Measurements from ENCODE around the gene TSC22D1.
"Not testable (repeated sequence)": the region's sequence is repeated elsewhere in the genome, so short reads cannot be mapped to it uniquely, and the experiment has no call there.

Gene TSC22D1

DNA sequence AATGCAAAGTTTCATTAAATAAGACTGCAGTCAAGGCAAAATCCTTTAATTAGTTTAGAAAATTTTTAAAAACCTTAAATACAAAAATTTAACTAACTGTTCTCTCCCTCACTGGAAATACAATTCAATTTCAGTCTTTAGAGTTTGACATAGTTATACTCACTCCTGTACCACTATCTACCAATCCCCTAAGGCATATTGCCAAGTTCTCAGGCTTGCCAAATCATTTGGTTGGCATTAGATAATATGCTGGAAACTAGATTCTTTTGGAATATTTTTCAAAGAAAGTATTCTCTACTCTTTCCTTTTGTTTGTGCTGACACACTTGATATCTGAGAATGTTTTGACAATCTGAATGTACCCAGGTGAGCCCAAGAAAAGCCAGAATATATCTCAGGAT lies 77.2 kb downstream of the TSC22D1 start:
- peak; percentile 74 for DNase-seq

DNA sequence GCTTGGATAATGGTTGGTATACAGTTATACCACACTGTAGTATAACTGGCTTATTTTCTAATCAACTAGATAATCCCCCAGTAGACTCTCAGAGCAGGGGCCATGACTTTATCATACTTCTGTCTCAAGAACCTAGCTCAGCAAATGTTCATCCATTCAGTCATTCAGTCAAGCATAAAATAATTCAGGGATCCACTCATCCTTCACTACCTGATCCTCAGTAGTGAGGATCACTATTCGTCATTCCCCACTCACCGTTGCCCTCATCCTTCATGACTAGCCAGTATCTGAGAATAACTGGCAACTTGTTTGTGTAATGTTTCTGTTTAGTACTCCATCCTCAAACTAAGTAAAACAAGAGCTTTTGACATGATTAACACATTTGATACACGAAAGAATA lies 77.6 kb downstream of the TSC22D1 start:
- no peak for DNase-seq

DNA sequence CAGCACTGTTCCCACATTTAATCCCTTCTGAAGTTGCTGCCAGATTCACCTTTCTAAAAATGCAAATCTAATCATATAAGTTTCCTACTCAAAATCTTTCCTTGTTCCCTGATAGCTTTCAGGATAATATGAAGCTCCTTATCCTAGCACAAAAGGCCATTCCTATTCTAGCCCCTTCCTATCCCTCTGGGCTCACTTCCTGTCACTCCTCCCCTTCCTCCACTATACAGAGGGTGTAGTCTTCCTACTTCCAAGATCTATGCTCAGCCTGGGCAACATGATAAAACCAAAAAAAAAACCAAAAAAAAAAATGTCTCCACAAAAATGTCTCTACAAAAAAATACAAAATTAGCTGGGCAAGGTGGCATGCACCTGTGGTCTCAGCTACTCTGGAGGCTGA lies 78.3 kb downstream of the TSC22D1 start:
- DNase-seq: no peak

DNA sequence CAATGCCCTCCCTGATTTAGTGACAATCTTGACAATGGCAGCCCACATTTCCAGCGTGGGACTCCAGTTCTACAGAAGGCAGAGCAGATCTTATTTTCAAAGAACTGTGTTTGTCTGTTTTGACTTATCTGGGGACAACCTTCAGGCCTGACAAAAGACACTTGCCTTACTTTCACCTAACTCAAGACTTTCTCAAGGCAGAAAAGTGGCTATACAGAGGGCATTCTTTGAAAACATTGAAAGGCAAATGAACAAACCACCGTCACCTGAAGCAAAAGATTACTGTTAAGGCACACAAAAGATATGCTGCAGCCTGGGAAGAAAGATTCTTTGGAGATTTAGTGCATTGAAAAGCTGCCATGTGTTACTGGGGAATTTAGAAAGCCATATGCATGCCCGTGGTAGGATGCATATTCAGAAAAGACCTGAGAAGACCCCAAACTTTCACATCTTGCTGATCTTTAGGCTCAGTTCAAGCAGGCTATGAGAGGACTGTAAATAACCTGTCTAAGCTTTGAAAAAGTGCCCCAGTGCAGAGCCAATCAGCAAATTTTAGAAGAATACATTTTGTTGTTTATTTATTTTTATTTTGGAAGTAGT lies 82.8 kb downstream of the TSC22D1 start:
- no peak for DNase-seq

DNA sequence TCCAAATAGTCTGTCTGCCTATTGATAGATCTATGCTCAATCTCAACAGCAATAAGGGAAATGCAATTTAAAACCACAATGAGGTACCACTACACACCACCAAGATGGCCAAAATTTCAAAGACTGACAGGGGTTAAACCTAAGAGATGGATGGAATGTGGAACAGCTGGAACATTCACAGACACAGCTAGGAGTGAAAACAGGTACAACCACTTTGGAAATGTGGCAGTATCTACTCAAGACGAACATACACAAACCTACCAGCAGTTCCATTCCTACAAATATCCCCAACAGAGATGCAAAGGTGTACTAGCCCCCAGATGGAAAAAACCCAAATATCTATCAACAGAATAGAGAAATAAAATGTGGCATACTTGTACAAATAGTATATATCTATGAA lies 86.4 kb downstream of the TSC22D1 start:
- no peak for DNase-seq

DNA sequence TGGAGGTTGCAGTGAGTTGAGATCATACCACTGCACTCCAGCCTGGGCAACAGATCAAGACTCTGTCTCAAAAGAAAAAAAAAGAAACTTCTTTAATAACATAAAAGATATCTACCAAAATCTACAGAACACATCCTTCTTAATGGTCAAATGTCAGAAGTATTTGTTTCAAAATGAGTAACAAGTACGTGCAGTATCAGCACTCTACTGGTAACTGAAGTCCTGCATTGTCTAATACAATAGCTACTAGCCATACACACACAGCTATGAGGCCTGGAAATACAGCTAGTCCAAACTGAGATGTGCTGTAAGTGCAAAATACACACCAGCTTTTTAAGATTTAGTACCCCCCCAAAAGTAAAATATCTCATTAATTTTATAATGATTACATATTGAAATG lies 88.1 kb downstream of the TSC22D1 start:
- no peak for DNase-seq

DNA sequence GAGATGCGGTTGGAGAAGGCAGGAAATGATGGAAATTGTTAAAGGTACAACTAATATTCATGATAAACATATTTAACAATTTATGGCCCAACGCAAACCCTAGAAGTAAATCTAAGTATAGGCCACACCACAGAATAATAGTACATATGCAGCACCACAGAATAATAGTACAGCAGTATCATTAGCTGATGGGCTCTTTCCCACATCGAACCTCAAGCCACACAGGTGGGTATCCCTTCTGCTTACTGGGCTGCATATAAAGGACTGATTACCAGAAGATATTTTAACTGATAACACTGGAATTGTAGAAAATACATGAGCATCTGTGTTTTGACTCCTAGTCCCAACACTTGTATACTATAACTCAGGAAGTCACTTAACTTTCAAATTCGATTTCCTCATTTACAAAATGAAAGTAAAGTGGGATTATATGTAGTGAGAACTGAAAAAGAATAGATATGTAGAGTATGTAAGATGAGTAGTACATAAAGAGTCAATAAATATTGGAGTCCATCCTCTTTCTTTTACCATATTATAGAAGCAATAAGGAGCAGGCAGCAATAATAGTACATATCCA lies 91.5 kb downstream of the TSC22D1 start:
- DNase-seq: no peak

DNA sequence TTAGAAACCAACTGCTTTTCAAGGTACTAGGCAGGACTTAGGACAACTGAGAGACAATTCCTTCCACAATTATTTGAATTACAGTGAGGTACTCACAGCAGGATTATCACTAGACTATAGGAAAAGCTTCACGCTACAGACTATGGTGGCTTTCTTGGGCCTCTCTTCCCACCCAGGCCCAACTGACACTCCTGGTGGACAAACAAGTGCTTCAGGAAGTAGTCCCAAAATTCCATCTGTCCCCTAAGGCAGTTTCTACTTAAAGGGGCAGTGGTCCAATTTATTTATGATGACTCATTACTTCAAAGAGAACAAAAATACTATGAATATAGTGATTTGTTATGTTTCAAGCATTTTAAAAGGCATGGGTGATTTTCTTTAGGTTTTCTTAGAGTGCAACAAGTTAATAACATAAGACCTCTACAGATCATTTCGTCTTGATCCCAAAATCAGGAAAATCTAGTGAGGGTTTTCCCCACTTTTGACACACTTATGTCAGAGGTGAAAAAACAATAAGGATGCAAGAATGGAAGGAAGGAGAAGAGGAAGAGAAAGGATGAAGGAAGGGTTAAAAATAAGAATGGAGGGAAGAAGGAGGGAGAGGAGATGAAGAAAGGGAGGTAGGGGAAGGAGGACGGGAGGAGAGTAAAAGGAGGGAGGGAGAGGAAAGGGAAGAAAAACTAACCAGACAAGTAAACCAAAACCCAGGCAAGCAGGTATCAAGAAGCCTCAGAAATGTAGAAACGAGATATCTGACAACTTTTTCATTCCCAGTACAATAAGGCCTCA lies 101.8 kb downstream of the TSC22D1 start:
- DNase-seq: no peak

DNA sequence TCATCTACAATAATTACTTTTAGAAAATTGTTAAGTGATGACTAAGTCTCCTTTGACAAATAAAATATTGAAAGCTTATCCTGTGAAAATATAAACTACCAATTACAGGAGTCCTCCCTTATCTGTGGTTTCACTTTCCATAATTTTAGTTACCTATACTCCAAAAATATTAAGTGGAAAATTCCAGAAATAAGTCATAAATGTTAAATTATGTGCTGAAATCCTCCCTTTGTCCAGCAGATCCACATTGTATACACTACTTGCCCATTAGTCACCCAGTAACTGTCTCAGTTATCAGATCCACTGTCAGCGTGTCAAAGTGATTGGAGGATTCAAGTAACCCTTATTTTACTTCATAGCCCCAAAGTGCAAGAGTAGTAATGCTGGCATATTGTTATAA lies 104.4 kb downstream of the TSC22D1 start:
- DNase-seq: peak; percentile 31

DNA sequence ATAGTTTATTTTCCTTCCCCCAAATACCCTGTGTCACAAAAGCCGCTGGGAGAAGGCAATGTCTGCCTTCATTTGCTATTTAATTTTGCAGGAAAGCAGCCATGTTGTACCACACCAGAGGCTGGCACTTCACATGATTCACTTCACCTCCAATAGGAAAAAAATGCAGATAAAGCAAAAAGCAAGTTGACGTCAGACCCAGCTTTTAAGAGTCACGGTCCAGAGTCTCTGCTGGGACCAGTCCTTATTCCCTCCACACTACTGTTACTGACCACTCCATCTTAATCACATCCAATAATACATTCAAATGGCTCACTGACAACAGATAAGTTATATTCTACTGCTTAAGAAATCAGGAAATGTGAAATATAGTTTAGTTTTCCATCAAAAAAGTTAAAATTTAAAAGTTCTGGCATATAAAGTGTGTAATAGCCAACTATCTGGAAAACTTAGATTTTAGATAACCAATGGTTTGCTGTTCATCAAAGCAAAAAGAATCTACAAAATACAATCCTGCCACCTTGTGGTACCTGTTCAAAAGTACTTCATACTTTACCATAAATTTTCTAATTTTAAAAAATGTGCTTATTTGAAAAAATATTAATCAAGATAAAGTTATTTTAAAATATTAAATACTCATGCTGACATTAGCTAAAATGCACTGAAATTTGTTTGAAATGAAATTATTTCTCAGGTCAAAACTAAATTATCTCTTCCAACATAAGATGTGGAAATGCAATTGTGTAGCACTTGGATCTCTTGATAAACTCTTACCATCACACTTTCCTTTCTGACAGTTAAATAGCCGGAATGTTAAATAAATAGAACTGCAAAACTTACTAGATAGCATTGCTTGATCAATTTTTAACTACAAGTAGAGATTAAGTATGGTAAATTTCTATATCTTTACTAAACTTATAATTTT lies 105.2 kb downstream of the TSC22D1 start:
- peak; percentile 79 for DNase-seq

DNA sequence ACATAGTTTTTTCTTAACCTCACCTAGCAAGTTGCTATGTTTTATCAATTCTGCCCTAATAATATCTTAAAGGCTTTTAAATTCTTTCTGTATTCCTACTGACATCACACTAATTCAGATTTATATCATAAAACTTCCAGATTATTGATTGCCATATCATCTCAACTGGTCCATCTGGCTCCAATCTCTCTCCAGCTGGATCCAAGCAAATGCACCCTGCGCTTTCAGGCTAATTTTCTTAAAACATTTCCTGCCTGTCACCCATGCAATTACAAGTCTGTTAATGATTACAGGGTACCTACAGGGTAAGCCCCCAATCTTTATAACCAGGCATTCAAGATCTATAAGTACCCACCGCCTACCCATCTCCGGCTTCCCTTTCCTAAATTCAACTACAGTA lies 107.3 kb downstream of the TSC22D1 start:
- DNase-seq: no peak

DNA sequence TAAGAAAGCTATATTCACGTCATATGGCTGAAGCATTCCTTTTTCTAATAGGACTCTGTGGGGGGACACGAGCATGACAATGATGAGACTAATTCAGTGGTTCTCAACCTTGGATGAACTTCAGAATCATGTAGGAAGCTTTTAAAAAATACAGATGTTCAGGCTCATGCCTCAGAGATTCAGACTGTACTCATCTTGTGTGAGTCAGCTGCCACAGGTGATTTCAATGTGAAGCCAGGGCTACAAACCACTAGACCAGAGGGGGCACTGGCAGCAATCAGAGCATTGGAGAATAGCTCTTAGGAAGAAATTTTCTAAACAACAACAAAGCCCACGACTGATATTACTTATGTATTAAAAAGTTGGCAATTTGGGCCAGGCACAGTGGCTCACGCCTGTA lies 110.8 kb downstream of the TSC22D1 start:
- no peak for DNase-seq

DNA sequence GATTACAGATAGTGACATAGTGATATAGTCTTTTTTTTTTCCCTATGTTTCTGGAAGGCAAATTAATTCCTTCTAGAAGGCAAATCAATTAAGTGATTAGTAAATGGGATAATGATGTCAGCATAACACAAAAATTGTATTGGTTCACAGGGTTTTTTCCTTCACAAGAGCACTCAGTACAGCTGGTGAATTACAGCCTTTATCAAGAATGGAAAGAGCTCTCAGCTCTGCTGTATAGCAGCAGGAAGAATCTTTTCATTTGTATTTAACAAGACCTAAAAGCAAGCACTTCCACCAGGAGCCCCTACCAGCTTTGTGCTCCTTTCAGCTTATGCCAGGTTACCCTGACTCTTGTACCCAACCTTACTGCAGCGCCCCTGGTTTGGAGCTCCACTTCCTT lies 111.7 kb downstream of the TSC22D1 start:
- no peak for DNase-seq

DNA sequence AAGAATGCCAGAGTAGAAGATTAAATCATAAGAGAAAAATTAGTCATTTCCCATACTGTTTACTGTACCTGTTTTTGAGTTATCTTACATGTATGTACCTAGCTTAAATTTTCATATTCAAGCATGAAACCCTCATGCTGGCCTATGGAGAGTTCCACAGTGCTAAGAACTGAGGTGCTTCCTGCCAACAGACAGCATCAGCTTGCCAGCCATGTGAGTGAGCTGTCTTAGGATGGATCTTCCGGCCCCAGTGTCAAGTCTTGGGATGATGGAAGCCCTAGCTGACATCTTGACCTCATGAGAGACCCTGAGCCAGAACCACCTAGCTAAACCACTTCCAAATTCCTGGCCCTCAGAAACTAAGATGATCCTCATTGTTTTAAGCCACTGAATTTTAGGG lies 112.4 kb downstream of the TSC22D1 start:
- no peak for DNase-seq

DNA sequence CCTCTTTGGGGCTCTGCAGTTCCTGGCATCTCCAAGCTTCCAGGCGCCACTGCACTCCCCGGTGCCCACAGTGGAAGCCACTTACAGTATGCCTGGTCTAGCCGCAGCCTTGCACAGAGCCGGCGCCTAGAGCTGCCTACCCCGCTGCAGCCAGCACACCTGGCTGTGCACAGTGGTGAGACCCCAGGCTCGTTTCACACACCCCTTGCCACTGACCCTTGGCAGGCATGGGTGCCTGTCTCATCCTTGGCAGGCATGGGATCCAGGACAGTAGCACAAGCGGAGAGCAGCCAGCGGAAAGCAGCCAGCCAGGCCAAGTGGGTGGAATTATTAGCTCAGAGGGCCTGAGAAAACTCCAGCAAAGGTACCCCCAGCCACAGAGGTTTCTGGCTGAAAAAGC lies 116.5 kb downstream of the TSC22D1 start:
- DNase-seq: no peak

DNA sequence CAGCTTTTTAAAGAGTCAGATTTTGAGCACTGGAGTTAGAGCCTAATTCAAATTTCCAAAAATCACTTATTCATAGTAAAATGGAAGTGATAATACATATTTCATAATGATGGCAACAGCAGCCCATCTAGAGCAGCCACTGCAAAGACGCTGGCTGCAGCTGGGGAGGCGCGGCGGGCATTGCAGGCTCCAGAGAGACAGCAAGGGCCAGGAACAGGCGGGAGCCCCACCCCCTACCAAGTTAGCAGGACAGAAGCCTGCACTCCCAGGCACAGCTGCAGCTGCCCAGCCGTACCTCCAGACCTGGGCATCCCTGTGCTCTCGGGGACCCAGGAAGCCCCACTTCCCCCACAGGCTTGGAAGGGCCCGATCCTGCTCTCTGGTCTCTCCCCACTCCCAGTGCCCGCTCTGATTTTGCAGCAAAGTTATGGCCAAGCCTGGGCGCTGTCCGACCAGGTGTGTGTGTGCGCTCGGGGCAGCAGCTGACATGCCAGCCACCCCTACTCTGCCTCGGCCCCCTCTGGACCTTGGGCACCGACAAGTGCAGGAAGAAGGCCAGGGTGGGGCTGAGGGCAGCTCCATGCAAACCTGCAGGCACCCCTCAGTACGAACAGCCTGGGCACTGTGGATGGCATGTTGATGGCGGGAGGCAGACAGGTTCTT lies 117.7 kb downstream of the TSC22D1 start:
- DNase-seq: no peak

DNA sequence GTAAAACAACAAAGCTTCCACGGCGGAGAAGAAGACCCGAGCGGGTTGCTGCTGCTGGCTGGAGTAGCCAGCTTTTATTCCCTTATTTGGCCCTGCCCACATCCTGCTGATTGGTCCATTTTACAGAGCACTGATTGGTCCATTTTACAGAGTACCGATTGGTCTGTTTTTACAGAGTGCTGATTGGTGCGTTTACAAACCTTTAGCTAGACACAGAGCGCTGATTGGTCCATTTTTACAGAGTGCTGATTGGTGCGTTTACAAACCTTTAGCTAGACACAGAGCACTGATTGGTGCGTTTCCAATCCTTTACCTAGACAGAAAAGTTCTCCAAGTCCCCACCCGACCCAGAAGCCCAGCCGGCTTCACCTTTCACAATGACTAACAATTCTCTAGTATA lies 119.9 kb downstream of the TSC22D1 start:
- not testable (repeated sequence) for DNase-seq

DNA sequence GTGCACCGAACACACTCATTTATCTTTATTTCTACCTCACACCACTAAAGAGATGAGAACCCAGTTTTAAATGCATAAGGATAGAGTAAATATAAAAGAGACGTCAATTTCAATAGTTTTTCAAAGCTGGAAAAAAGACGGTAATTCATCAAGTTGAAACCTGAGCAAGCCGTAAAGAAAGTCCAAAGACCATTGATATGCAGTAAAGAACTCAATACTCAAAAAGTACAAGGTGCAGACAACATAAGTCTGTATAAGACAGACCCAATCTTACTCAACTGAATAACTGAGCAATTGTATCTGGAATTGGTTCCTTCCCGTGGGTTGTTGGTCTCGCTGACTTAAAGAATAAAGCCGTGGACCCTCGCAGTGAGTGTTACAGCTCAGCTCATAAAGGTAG lies 120.4 kb downstream of the TSC22D1 start:
- DNase-seq: no peak

DNA sequence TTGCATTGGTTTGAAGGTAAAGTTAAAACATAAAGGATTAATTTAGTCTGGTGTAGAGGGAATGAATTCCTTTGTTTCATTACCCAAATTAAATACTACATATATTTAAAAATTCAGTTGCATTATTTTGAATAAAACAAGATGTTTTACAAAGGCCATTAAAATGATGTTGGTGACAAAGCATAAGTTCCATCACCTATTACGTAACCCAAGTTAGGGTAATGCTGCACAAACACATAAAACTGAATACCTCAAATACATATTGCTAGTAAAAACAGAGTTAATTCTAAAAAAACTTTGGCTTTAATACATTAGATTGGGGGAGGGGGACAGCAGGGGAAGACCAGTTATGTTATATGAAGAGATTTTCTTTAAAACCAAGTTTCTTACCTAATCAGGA lies 122.2 kb downstream of the TSC22D1 start:
- no peak for DNase-seq

DNA sequence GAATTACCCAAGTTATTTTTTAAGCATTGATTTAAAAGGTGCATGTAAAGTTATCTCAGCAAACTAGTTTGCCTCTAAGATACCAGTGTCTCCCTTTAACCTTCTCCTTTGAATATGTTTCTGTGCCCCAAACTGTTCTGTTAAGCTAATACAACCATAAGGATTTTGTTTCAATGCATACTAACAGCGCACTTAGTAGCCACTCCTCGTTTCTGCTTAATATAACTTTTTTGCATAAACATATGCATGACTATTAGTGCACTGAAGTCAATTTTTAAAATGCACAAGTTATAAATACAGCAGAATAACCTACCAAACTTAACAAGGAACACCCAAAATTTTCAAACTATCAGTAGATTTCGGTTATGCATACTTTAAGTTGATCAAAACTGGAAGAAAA lies 123.1 kb downstream of the TSC22D1 start:
- DNase-seq: no peak

DNA sequence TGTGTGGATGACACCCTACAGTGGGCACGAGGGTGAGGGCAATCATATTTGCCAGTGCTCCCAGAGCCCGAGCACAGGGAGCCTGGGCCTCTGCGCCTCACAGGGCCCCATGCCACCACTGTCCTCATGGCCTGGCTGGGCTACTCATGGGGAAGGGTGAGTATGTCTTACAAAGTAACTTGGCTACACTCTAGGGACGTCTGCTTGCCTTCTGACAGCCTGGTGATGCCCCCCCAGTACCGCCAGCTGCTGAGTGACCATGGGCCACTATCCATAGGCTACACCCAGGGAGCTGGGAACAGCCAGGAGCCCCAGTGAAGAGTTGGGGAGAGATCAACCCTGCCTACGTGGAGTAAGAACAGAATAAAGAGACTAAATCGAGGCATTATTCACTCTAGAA lies 123.7 kb downstream of the TSC22D1 start:
- no peak for DNase-seq

DNA sequence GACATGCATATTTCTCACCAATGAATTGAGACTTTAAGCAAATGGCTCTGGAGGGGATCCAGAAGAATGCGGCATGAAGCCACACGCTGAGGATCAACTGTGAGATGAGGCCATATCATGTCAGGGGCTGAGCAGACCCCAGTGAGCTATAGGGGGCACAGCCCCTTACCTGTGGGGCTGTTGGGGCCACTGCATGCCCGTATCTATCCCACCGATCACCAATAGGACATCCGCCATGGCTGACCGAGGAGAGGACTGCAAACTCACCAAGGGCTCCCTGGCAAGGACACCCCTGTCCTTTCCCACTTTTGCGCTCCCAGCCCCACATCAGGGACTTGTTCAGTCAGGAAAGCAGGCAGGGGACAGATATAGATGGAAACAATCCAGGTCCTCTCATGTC lies 124.5 kb downstream of the TSC22D1 start:
- DNase-seq: no peak

DNA sequence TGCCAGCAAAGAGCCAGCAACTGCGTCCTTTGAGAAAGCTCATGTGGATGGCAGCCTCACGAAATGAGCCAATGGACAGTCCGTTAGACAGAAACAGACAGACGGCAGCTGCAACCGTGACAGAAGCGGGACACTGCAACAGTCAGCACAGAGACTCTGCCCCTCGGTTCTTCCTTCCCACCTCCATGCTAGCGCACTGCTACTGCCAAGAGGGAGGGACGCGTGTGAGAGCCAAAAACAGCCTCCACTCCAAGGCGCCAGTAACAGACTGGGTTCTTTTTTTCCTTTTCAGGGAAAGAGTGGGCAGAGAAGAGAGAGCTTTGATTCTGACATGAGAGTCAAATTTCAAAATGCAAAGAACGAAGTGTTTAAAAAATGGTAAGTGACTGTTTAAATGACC lies 125.0 kb downstream of the TSC22D1 start:
- DNase-seq: no peak

Data from hematopoietic multipotent progenitor cell treated with erythropoietin and hydrocortisone succinate and interleukin-3 and kit ligand, for 6 days (in vitro differentiated cells).